ENCODE data around the gene SCAPER.
"Not testable (repeated sequence)": the region's sequence is repeated elsewhere in the genome, so short reads cannot be mapped to it uniquely, and the experiment has no call there.

The SCAPER gene

GRCh38 chr15:76772776-76773175 is 132.4 kb downstream of the SCAPER start:
- no peak for DNase-seq

- DNase-seq, result no peak
These were observed 141.1 kb downstream of the SCAPER start for GRCh38 chr15:76764004-76764403.

DNA sequence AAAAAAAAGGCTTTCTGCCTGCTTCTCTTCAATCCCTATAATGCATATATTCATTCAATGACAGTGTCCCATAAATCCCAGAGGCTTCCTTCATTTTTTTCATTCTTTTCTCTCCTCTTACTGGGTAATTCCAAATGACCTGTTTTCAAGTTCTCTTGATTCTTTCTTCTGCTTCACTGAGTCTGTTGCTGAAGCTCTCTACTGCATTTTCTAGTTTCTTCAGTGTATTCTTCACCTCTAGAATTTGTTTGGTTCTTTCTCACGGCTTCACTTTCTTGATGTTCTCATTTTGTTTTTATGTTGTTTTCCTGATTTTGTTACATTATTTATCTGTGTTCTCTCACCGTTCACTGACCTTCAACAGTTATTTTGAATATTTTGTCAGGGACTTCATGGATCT is 141.6 kb downstream of the SCAPER start:
- no peak for DNase-seq

- DNase-seq, result no peak
These were observed 148.8 kb downstream of the SCAPER start for GRCh38 chr15:76756381-76756780.

DNA sequence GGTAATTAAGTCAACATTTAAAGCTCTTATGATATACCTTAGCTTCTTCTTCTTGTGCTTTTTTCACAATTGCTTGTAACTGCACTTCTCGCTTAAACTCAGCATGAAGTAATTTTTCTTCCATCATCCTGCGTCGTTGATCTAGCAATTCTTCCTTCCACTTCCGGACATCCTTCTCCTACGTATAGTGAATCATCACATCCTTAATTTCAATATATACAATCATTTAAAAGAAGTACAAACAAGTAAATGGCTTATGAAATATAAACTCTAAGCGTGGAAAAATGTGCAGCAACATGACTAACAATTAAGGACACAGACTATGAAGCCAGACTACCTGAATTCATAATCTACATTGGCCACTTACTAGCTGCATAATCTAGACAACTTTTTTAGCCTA is 151.4 kb downstream of the SCAPER start:
- no peak for DNase-seq

- no peak for DNase-seq
These were observed 152.0 kb downstream of the SCAPER start for GRCh38 chr15:76753131-76753530.

- DNase-seq, result no peak
These were observed 152.6 kb downstream of the SCAPER start for GRCh38 chr15:76752549-76752948.

- DNase-seq, result no peak
These were observed 167.6 kb downstream of the SCAPER start for GRCh38 chr15:76737573-76737972.

GRCh38 chr15:76732321-76732720 is 172.8 kb downstream of the SCAPER start:
- not testable (repeated sequence) for DNase-seq

GRCh38 chr15:76730262-76730661 is 174.9 kb downstream of the SCAPER start:
- DNase-seq, result no peak

DNA sequence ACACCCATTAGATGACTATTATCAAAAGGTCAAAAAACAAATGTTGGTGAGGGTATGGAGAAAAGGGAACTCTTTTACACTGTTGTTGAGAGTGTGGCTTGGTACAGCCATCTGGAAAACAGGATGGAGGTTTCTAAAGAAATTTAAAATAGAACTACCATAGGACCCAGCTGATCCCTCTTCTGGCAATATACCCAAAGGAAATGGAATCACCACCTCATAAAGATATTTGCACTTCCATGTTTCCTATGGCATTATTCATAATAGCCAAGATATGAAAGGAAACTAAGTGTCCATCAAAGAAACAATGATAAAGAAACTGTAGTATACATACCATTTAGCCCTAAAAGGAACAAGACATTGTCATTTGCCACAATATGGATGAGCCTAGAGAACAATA is 186.3 kb downstream of the SCAPER start:
- DNase-seq, result no peak

DNA sequence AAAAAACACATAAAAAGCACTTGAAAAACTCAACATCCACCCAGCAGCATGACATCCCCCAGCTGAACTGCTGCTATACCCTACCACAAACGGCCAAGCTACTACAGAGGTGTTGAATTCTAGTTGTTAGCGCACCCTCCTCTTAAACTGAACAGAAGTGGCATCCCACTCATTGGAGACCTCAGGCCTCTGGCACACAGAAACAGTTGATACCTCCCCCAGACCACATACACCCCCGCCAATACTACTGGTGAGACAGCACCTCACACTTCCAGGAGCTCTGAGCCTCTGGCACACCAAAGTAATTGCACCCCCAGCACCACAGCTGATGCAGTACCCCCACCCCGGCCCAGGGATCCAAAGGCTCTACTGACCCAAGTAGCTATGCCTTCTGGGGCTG is 190.2 kb downstream of the SCAPER start:
- no peak for DNase-seq

GRCh38 chr15:76711351-76711827 is 193.8 kb downstream of the SCAPER start:
- no peak for DNase-seq

- not testable (repeated sequence) for DNase-seq
These were observed 201.1 kb downstream of the SCAPER start for GRCh38 chr15:76704032-76704431.

GRCh38 chr15:76696840-76697239 is 208.3 kb downstream of the SCAPER start:
- no peak for DNase-seq

DNA sequence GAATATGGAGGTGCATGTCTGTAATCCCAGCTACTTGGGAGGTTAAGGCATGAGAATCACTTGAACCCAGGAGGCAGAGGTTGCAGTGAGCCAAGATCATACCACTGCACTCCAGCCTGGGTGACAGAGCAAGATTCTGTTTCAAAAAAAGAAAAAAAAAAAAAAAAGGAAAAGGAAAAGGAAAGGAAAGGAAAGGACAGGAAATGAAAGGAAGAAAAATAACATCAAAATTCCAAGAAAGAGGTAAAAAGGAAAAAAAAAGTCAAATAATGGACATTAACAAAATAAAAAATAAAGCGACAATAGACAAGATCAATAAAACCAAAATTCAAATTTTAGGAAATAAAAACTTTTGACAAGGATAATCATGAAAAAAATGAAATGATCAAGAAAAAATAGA is 212.6 kb downstream of the SCAPER start:
- not testable (repeated sequence) for DNase-seq

DNA sequence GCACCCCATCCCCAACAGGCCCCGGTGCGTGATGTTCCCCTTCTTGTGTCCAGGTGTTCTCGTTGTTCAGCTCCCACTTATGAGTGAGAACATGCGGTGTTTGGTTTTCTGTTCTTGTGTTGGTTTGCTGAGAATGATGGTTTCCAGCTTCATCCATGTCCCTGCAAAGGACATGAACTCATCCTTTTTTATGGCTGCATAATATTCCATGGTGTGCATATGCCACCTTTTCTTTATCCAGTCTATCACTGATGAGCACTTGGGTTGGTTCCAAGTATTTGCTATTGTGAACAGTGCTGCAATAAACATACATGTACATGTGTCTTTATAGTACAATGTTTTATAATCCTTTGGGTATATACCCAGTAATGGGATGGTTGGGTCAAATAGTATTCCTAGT is 217.5 kb downstream of the SCAPER start:
- DNase-seq, result not testable (repeated sequence)

- no peak for DNase-seq
These were observed 221.1 kb downstream of the SCAPER start for GRCh38 chr15:76684002-76684401.

DNA sequence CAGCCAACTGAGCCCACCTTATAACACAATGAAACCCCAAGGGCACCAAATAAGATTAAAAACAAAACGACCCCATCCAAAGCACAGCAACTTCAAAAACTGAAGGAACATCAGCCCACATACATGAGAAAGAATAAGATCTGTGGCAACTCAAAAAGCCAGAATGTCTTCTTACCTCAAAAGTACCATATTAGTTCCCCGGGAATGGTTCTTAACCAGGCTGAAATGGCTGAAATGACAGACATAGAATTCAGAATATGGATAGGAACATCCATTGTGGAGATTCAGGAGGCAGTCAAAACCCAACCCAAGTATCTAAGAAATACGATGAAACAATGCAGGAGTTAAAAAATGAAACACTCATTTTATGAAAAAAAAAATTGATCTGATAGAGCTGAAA is 222.3 kb downstream of the SCAPER start:
- DNase-seq, result no peak

GRCh38 chr15:76682259-76682658 is 222.9 kb downstream of the SCAPER start:
- DNase-seq, result no peak

GRCh38 chr15:76678766-76679165 is 226.4 kb downstream of the SCAPER start:
- DNase-seq, result no peak

DNA sequence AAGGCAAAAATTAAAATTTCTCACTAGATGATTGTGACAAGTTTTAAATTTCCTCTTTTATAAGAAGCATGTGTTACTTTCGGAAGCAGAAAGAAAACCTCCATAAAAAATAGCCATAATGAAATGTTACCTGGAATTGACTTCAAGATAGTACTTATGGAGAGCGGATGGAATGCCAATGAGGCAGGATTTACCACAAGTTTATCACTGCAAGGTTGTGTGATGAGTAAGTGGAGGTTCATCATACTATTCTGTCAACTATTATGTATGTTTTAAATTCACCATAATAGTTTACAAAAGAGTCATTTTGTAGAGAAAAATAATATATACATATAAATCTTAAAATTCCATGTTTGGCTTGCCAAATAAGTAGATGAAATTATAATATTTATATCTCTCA is 230.3 kb downstream of the SCAPER start:
- DNase-seq, result no peak

GRCh38 chr15:76669521-76670207 is 235.5 kb downstream of the SCAPER start:
- no peak for DNase-seq

- DNase-seq, result no peak
These were observed 236.2 kb downstream of the SCAPER start for GRCh38 chr15:76668900-76669299.
